ENCODE results near the gene SPDYE4. TPM values are rescaled to one million over a fixed set of nuclear protein-coding genes. Genes with fewer than 3 reads are reported as not detected.

The SPDYE4 gene
- total RNA-seq, 1 experiment from 2014 or later: not detected

DNA sequence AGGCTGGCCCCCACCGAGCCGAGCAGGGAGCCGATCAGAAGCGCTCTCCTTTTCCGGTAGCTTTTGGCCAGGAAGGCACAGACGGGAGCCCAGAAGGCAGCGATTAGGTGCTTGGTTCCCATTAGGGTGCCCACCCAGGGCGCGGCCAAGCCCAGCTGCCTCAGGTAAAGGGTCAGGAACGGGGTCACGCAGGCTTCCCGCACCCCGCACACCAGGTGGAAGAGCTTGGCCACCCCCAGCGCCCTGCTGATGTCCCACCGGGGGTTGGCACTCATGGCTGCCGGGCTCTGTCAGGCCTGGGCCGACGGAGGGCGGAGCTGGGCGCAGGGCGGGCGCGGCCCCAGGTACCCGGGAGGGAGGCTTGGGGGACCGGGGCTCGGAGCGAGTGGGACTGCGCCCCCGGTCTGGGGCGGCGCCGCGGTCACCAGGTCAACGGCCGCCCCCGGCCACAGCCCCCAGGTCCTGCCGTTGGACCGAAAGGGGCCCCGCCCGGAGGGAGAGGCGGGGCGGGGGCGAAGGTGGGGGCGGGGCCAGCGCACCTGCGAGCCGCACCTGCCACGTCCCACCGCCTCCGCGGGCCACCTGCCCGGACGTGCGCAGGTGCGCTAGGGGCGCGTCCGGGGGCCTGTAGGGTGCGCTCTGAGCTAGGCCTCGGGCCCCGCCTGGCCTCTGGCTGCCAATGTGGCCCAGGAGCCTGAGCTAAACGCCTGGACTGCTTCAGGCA, 40.7 kb upstream of the SPDYE4 start, which contains the start of gene MFSD6L:
MFSD6L (minus strand) TSS at position 520 of the 724 bp plus-strand sequence; CDS start at position 275, 245 bp downstream.
- Histone ChIP-seq H3K36me3 (ENCODE audit: low read depth, low read length) (no peaks in the 10 kb centered on the region), H3K9me2 (replicated peaks; ENCODE audit: low read length) (no peaks in the 10 kb centered on the region), H3K9ac (ENCODE audit: low read length) (no peak within 1 kb of the TSS), H3K4me1 (ENCODE audit: insufficient read depth, low read length) (no peaks in the 10 kb centered on the region), H3K79me2 (ENCODE audit: low read length) (no peaks in the 10 kb centered on the region), H4K20me1 (ENCODE audit: low read length) (no peaks in the 10 kb centered on the region), H3K9me3 (ENCODE audit: low read length) (no peaks in the 10 kb centered on the region), H3K27ac (ENCODE audit: low read length) (no peak within 1 kb of the TSS), H3K4me3 (ENCODE audit: low read length) (no peak within 1 kb of the TSS), H2AFZ (ENCODE audit: low read length) (no peak within 1 kb of the TSS), H3K4me2 (ENCODE audit: low read length) (no peak within 1 kb of the TSS), H3F3A (ENCODE audit: low read length, unreplicated experiment) (no peaks in the 10 kb centered on the region), H3K27me3 (ENCODE audit: low read length) (0 out of 2 replicates have a peak, but pooled peaks cover 4% of the 10 kb centered on the region)
- ATAC-seq (no peak), DNase-seq (no peak)
- ChIA-PET POLR2A (ENCODE audit: unreplicated experiment) (no interaction called here), CTCF (no interaction called here)
- TF ChIP-seq EZH2phosphoT487 (IDR thresholded peaks at IDR 0.05; ENCODE audit: borderline replicate concordance, low read length): no peak
- no peak for TF ChIP-seq EZH2 (IDR thresholded peaks at IDR 0.05; ENCODE audit: low read length, unreplicated experiment)
- TF ChIP-seq, protein P1, sequence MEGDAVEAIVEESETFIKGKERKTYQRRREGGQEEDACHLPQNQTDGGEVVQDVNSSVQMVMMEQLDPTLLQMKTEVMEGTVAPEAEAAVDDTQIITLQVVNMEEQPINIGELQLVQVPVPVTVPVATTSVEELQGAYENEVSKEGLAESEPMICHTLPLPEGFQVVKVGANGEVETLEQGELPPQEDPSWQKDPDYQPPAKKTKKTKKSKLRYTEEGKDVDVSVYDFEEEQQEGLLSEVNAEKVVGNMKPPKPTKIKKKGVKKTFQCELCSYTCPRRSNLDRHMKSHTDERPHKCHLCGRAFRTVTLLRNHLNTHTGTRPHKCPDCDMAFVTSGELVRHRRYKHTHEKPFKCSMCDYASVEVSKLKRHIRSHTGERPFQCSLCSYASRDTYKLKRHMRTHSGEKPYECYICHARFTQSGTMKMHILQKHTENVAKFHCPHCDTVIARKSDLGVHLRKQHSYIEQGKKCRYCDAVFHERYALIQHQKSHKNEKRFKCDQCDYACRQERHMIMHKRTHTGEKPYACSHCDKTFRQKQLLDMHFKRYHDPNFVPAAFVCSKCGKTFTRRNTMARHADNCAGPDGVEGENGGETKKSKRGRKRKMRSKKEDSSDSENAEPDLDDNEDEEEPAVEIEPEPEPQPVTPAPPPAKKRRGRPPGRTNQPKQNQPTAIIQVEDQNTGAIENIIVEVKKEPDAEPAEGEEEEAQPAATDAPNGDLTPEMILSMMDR (conservative IDR thresholded peaks at IDR 0.05; ENCODE audit: low read depth, low read length): no peak
- intact Hi-C loops (cut with micrococcal nuclease): no loop called here
- BruUV-seq (replicated peaks): no TSS peak

DNA sequence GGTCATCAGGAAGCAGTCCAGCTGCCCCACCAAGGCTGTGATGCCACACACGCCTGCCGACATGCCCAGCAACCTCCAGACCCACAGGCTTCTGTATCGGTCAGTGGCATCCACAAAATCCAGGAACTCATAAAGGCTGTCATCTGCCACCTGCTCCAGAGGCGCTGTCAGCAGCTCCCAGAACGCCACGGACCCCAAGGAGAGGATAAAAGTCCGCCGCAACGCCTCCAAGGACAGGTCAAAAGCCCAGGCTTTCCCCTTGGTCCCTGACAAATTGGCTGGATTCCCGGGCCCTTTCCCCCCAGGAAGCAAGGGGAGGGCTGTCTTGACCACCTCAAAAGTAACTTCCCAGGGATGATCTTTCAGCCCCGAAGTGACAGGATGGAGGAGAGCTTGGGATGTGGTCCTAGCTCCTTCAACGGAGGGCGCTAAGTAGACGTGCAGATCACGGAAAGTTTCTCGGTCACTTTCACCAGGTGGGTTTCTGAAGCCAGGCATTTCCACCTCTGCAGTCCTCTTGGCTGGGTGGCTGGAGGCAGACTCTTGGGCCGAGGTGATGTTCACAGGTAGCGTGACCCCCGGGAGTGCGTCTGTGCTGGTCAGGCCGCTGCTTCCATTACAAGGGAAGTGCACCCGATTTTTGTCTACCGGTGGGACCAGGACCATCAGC, 40.0 kb upstream of the SPDYE4 start:
- ATAC-seq (no peak), DNase-seq (no peak)
- H3K79me2 ChIP-seq (ENCODE audit: low read length): no peaks in the 10 kb centered on the region
- no TSS peak for BruUV-seq (replicated peaks)
- H3K4me1 ChIP-seq (ENCODE audit: insufficient read depth, low read length): no peaks in the 10 kb centered on the region
- H4K20me1 ChIP-seq (ENCODE audit: low read length): no peaks in the 10 kb centered on the region
- intact Hi-C loops (cut with micrococcal nuclease): no loop called here
- H2AFZ ChIP-seq (ENCODE audit: low read length): no peak overlapping the region
- POLR2A ChIA-PET (ENCODE audit: unreplicated experiment): no interaction called here
- no peak overlapping the region for H3K9ac ChIP-seq (ENCODE audit: low read length)
- H3K9me3 ChIP-seq (ENCODE audit: low read length): no peaks in the 10 kb centered on the region
- TF ChIP-seq, protein P1 (conservative IDR thresholded peaks at IDR 0.05; ENCODE audit: low read depth, low read length): no peak
- TF ChIP-seq EZH2 (IDR thresholded peaks at IDR 0.05; ENCODE audit: low read length, unreplicated experiment): no peak
- no peak for TF ChIP-seq EZH2phosphoT487 (IDR thresholded peaks at IDR 0.05; ENCODE audit: borderline replicate concordance, low read length)
- H3K27me3 ChIP-seq (ENCODE audit: low read length): 0 out of 2 replicates have a peak, but pooled peaks cover 4% of the 10 kb centered on the region
- H3K27ac ChIP-seq (ENCODE audit: low read length): no peak overlapping the region
- no peaks in the 10 kb centered on the region for H3K36me3 ChIP-seq (ENCODE audit: low read depth, low read length)
- no peaks in the 10 kb centered on the region for H3F3A ChIP-seq (ENCODE audit: low read length, unreplicated experiment)
- H3K9me2 ChIP-seq (replicated peaks; ENCODE audit: low read length): no peaks in the 10 kb centered on the region
- H3K4me3 ChIP-seq (ENCODE audit: low read length): no peak overlapping the region
- CTCF ChIA-PET: no interaction called here
- H3K4me2 ChIP-seq (ENCODE audit: low read length): no peak overlapping the region
